ENCODE results near the gene RC3H2. TPM values are rescaled to one million over a fixed set of nuclear protein-coding genes. Genes with fewer than 3 reads are reported as not detected.
"Not testable (repeated sequence)": the region's sequence is repeated elsewhere in the genome, so short reads cannot be mapped to it uniquely, and the experiment has no call there.

Gene RC3H2
- polyA plus RNA-seq, 1 donor from 2014 or later: 21.0 TPM

DNA sequence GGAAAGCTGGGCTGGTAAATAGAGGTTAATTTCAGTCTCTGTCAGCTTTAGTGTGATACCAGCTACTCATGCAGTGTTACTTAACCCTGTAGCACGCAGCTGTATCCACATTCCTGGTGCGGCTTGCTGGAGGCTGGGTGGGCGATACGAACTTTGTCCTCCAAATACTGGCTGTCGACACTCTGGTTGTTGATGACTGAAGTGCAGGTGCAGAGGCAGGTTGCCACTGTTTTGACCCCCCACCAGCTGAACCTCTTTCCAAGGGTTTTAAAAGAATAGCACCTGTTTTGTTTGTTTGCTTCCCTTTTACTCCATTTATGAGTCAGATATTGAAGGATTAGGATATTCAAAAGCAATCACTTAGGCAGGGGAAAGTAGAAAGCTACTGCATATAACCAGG, 31.3 kb upstream of the RC3H2 start:
- H3K9me3 Mint-ChIP-seq: no peaks in the 10 kb centered on the region
- no peaks in the 10 kb centered on the region for H3K27me3 Mint-ChIP-seq
- H3K4me1 Mint-ChIP-seq: peaks cover 18 to 22% (median 19%) of the 10 kb centered on the region in 3 donors
- H3K27ac Mint-ChIP-seq: no peak overlapping the region
- peak overlapping the region in 1 of 4 donors; percentile 46 for H3K4me3 Mint-ChIP-seq
- H3K36me3 Mint-ChIP-seq: peaks cover 4% of the 10 kb centered on the region

DNA sequence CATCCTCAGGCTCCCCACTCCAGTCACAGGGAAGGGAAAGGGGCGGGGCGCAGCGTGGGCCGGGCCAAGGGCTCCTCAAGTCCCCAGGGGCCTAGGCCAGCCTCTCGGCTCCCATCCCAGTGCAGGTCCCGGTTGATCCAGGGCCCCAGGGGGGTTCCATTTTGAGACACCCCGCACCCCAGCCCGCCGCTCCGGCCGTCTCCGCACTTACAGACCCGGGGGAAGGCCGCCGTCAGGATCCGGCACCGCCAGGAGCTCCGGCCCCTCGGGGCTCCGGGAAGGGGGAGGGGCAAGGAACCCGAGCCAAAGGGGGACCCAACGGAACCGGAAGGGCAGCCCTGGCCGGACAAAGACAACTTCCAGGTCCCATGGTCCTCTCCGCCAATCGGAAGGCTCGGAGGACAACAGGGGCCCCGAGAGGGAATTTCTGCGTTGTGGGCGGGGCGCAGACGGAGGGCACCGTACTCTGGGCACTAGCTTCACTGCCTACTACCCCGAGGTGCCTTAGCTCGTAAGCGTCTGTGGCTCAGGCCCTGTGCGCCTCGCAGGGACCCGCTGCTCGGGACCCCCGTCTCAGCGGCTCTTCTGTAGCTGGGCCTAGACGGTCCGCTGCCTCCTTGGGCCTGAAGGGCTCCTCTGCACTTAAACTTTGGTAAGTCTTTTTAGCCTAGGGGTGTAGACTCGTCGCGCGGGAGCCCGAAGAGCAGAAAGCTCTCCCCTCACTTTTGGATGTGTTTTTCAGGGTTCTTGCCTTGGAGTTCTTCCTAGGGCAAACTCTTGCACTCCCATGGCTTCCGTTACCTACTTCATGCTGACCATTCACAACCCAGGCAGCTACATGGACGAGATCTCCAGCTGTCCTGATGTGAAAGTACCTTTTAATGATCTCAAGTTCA, 26.3 kb upstream of the RC3H2 start, which contains the start of gene ZBTB26:
ZBTB26 (minus strand) TSS at position 287 of the 896 bp plus-strand sequence. CDS start 11,578 bp downstream, outside the sequence.
- no peaks in the 10 kb centered on the region for H3K27me3 Mint-ChIP-seq
- peaks cover 5% of the 10 kb centered on the region for H3K36me3 Mint-ChIP-seq
- H3K4me3 Mint-ChIP-seq: no peak within 1 kb of the TSS
- H3K4me1 Mint-ChIP-seq: peaks cover 12 to 17% (median 17%) of the 10 kb centered on the region in 3 donors
- peak within 1 kb of the TSS in 2 of 3 donors; percentile 67 to 97 for H3K27ac Mint-ChIP-seq
- H3K9me3 Mint-ChIP-seq: no peaks in the 10 kb centered on the region

DNA sequence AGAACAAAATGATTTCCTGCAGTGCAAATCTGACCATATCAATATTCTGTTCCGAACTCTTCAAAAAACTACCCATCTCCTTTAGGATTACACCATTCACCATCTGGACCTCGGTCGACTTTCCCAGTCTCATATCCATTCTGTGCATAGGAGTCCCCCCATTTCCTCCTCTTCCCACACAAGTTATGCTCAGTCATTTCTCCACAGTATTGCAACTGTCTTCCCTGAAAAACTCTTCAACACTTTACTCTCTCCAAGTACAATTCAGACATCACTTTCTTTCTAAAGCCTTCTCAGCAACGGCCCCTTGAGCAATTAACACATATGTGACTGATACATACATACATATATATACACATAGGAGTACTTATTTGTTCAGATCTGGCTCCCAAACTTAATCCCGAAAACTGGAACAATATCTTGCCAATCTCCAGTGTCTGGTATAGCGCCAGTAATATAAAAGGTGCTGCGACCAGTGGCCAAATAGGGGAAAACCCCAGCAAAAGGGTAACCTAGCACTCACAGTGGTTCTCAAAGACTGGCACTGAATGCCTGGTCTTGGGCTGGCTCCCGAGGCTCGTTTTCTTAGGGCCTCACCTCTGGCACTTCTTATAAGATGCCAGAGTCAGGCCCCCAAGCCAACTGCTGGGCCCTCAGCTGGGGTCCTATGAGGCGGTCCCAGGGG, 25.5 kb upstream of the RC3H2 start:
- Mint-ChIP-seq H3K4me1 (peaks cover 12 to 17% (median 17%) of the 10 kb centered on the region in 3 donors), H3K4me3 (no peak overlapping the region), H3K9me3 (no peaks in the 10 kb centered on the region), H3K27ac (no peak overlapping the region), H3K36me3 (peaks cover 5% of the 10 kb centered on the region), H3K27me3 (no peaks in the 10 kb centered on the region)

DNA sequence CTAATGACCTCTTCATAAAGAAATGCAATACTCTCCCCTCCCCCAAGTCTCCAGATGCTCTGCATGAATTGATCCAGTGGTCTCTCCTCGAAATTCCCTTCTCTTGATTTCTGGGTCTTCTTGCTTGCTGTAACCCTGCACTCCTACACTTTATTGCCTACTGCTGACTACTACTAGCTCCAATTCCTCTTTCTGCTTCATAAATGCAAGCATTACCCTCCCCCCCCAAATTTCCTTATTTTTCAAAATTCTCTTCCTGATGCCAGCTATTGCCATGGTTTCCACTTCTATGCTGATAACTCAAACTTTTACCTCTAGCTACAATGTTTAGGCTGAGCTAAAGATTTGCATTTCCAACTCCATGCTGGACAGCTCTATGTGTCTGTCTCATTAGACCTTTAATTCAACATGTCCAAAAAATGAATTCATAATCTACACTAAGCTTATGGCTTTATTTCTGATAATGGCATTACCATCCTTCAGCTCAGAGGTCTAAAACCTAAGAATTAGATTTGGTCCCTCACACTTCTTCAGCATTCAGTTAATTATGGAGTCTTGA, 24.7 kb upstream of the RC3H2 start:
- Mint-ChIP-seq H3K4me3 (no peak overlapping the region), H3K27ac (no peak overlapping the region)

DNA sequence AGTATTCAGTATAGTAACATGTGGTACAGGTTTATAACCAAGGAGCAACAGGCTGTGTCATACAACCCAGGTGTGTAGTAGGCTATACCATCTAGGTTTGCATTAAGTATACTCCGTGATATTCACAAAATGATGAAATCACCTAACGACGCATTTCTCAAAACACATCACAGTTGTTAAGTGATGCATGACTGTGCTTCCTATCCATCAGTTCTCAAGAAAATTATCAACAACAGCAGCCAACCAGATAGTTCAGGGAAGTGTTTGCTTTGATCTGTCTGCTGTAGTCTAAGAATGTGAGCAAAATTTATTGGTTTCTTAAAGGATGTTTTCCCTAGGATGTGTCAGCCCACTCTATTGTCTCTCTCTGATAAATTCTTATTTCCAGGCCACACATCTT, 18.8 kb upstream of the RC3H2 start:
- Mint-ChIP-seq H3K27ac (peak overlapping the region in 2 of 3 donors; percentile 8 to 28), H3K9me3 (no peaks in the 10 kb centered on the region), H3K4me1 (peaks cover 10 to 24% (median 15%) of the 10 kb centered on the region in 3 donors), H3K4me3 (peak overlapping the region in 3 of 4 donors; percentile 3 to 13 (median 4)), H3K27me3 (no peaks in the 10 kb centered on the region), H3K36me3 (peaks cover 12% of the 10 kb centered on the region)

More for the DNA sequence above, 24.7 kb upstream of the RC3H2 start:
- no peaks in the 10 kb centered on the region for H3K27me3 Mint-ChIP-seq
- H3K9me3 Mint-ChIP-seq: no peaks in the 10 kb centered on the region
- peaks cover 12 to 17% (median 14%) of the 10 kb centered on the region in 3 donors for H3K4me1 Mint-ChIP-seq
- peaks cover 4% of the 10 kb centered on the region for H3K36me3 Mint-ChIP-seq

DNA sequence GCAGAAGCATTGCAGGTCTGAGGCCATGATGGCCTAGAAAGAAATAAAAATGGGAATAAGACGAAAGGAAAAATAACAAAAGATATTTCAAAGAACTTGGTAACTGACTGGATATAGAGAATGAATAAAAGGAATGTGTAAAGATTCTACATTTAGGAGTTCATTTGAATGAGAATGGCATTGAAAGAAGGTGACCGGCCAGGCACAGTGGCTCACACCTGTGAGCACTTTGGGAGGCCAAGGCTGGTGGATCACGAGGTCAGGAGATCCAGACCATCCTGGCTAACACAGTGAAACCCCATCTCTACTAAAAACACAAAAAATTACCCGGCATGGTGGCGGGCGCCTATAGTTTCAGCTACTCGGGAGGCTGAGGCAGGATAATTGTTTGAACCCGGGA, 17.6 kb upstream of the RC3H2 start:
- Mint-ChIP-seq H3K4me3 (no peak overlapping the region), H3K27ac (no peak overlapping the region), H3K4me1 (peaks cover 10 to 24% (median 15%) of the 10 kb centered on the region in 3 donors), H3K36me3 (peaks cover 12% of the 10 kb centered on the region), H3K27me3 (no peaks in the 10 kb centered on the region), H3K9me3 (no peaks in the 10 kb centered on the region)

DNA sequence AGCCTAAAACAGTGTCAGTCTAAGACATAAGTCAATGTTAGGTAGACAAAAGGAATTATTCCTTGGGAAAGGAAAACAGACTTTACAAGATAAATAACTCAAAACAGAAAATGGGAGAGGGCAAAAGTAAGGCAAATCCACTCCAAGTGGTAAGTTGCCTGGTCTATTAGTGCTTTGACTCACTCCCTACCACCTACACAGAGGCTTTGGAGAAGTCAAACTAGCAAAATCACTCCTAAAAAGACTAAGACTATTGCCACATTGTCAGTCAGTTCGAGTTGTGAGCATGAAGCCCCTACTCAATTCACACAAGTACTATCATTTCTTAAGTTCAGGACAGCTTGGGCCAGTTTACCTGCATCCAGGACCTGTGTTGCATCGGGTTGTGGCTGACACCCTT, 13.2 kb upstream of the RC3H2 start:
- no peaks in the 10 kb centered on the region for H3K27me3 Mint-ChIP-seq
- no peaks in the 10 kb centered on the region for H3K9me3 Mint-ChIP-seq
- H3K36me3 Mint-ChIP-seq: peaks cover 6% of the 10 kb centered on the region
- H3K27ac Mint-ChIP-seq: no peak overlapping the region
- no peak overlapping the region for H3K4me3 Mint-ChIP-seq
- peaks cover 1 to 14% (median 4%) of the 10 kb centered on the region in 3 donors for H3K4me1 Mint-ChIP-seq

DNA sequence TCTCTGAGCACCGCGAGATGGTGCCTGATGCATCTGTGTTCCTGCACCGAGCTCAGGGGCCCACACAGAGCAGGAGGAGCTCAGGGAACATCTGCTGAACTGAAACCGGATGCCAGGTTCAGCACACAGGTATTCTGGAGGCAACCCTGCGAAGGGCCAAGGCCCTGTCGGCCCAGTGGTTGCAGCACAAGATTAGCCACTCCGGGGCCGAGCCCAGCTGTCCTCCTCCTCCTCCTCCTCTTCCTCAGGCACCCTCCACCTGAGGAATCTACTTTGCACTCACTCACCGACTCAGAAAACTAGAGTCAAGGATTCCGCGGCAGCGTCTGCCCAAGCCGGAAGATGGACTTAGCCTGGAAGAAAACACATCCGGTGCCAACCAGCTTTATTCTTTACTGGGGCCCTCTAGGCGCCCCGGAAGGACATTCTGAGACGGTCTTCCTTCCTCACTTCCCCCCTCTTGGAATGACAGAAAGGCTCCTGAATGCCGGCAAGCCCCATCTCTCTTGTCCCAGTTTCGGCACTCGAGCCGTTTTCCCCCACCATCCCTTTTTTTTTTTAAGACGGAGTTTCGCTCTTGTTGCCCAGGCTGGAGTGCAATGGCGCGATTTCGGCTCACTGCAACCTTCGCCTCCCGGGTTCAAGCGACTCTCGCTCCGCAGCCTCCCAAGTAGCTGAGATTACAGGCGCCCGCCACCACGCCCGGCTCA, 8.0 kb upstream of the RC3H2 start, which contains the start of gene ZBTB6:
ZBTB6 (minus strand) TSS at position 360 of the 710 bp plus-strand sequence. CDS start 1,251 bp downstream, outside the sequence.
- no peaks in the 10 kb centered on the region for H3K9me3 Mint-ChIP-seq
- H3K4me3 Mint-ChIP-seq: peak within 1 kb of the TSS; percentile 96 to 99 (median 98)
- peak within 1 kb of the TSS; percentile 76 to 99 (median 92) for H3K27ac Mint-ChIP-seq
- H3K4me1 Mint-ChIP-seq: peaks cover 14 to 18% (median 14%) of the 10 kb centered on the region in 3 donors
- H3K27me3 Mint-ChIP-seq: no peaks in the 10 kb centered on the region
- peaks cover 6% of the 10 kb centered on the region for H3K36me3 Mint-ChIP-seq

DNA sequence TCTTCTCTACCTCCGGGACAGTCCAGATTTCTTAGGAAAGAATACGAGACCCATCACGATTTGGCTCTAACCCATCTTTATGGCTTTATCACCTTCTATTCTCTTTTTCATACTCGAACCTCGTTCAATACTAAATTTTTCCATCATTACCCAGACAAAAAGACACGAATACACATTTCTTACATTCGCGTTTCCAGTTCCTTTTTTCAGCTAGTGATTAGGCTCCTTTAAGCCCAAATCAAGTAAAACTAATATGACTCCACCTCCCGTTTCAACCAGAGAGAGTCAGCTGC, 7.5 kb upstream of the RC3H2 start:
- H3K4me3 Mint-ChIP-seq: peak overlapping the region; percentile 96 to 99 (median 98)
- peak overlapping the region; percentile 76 to 99 (median 92) for H3K27ac Mint-ChIP-seq
- H3K27me3 Mint-ChIP-seq: no peaks in the 10 kb centered on the region
- peaks cover 6% of the 10 kb centered on the region for H3K36me3 Mint-ChIP-seq
- no peaks in the 10 kb centered on the region for H3K9me3 Mint-ChIP-seq
- H3K4me1 Mint-ChIP-seq: peaks cover 14 to 18% (median 16%) of the 10 kb centered on the region in 3 donors

DNA sequence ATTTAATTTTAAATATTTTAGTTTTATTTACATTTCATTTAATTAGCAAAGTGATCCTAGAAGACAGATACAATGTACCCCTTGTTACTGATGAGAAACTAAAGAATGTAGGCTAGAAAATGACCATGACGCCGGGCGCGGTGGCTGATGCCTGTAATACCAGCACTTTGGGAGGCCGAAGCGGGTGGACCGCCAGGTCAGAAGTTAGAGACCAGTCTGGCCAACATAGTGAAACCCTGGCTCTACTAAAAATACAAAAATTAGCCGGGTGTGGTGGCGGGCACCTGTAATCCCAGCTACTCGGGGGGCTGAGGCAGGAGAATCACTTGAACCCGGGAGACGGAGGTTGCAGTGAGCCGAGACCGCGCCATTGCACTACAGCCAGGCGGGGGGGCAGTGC, 963 bp upstream of the RC3H2 start:
- H3K4me3 Mint-ChIP-seq: peak overlapping the region in 2 of 4 donors; percentile 68 to 80
- not testable (repeated sequence) for H3K9me3 Mint-ChIP-seq, H3K36me3 Mint-ChIP-seq, H3K27me3 Mint-ChIP-seq
- H3K27ac Mint-ChIP-seq: peak overlapping the region in 1 of 3 donors; percentile 100
- peaks cover 19 to 27% (median 26%) of the 10 kb centered on the region in 3 donors for H3K4me1 Mint-ChIP-seq

DNA sequence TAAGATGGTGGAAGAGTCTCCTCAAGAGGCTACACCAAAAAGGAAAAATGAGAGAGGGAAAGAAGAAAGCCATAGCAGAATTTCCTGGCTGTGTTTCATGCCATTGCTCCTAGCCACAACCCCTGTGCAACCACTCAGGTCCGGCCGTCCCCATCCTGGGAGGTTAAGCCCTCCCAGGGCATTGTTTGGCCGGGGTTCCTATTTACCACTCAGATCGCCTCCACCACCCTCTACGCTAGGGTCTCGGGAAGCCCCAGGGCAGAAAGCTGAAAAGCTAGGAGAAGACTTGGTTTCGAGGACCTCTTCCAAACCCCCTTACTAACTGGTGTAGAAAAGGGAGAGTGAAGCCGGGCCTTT, 715 bp downstream of the RC3H2 start:
- peaks cover 3% of the 10 kb centered on the region for H3K36me3 Mint-ChIP-seq
- peaks cover 27 to 37% (median 32%) of the 10 kb centered on the region in 3 donors for H3K4me1 Mint-ChIP-seq
- H3K9me3 Mint-ChIP-seq: no peaks in the 10 kb centered on the region
- H3K27me3 Mint-ChIP-seq: no peaks in the 10 kb centered on the region
- peak overlapping the region; percentile 93 to 100 (median 96) for H3K27ac Mint-ChIP-seq
- peak overlapping the region; percentile 90 to 97 (median 94) for H3K4me3 Mint-ChIP-seq

DNA sequence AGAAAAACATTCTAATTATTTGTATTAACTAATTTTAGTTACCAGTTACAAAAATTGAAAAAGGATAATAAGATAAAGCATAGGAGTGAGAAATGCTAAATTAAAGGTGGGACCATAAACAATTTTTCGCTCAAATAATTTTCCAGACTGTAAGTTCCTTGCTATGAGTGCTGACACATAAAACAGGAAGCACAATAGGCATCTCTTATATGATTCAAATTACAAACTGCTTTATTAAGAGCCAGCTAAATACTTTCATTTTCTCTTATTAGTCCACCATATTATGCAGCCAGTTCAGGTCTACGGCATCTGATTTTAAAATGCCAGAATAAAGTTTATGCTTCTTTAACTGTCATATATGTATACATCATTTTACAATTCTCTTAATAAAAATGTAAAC, 4.4 kb downstream of the RC3H2 start:
- H3K27me3 Mint-ChIP-seq: no peaks in the 10 kb centered on the region
- no peaks in the 10 kb centered on the region for H3K9me3 Mint-ChIP-seq
- peak overlapping the region in 2 of 3 donors; percentile 10 to 62 for H3K27ac Mint-ChIP-seq
- H3K4me1 Mint-ChIP-seq: peaks cover 33 to 40% (median 35%) of the 10 kb centered on the region in 3 donors
- peaks cover 3% of the 10 kb centered on the region for H3K36me3 Mint-ChIP-seq
- peak overlapping the region; percentile 24 to 91 (median 68) for H3K4me3 Mint-ChIP-seq

DNA sequence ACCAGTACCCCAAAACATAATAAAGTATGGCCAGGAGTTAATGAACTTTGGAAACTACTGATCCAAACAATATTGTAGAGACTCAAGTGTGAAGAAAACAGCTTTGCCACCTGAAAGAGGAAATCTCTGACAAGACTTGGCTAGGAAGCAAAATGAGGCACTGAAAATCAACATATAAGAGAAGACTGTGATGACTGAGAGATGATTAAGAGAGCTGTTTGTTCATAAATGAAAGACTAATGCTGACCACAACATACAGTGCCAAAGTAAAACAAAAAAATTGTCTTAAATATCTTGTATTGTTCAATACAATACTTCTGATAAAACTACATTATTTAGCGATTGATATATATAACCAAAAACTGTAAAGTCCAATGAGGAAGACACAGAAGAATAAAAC, 7.2 kb downstream of the RC3H2 start:
- Mint-ChIP-seq H3K27me3 (no peaks in the 10 kb centered on the region), H3K27ac (no peak overlapping the region), H3K36me3 (peaks cover 3% of the 10 kb centered on the region), H3K4me1 (peaks cover 18 to 21% (median 19%) of the 10 kb centered on the region in 3 donors), H3K9me3 (no peaks in the 10 kb centered on the region), H3K4me3 (no peak overlapping the region)

DNA sequence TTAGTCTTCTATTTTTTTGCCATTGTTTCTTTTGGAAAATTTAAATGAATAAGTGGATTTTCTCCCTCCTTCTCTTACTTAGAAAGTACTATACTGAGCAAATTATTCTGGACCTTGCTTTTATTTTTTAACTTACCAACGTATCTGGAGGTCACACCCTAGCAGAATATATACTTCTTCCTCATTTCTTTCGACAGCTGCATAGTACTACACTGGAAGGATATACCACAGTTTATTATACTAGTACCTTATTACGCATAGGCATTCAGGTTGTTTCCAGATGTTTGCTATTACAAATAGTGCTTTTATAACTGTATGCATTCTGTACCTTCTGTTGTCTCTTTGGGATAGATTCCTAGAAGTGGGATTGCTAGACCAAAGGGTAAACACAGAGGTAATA, 16.7 kb downstream of the RC3H2 start:
- H3K9me3 Mint-ChIP-seq: no peaks in the 10 kb centered on the region
- no peaks in the 10 kb centered on the region for H3K27me3 Mint-ChIP-seq
- H3K4me3 Mint-ChIP-seq: no peak overlapping the region
- H3K4me1 Mint-ChIP-seq: peaks cover 0 to 2% (median 0%) of the 10 kb centered on the region in 3 donors
- no peak overlapping the region for H3K27ac Mint-ChIP-seq
- peaks cover 2% of the 10 kb centered on the region for H3K36me3 Mint-ChIP-seq
